SK-N-MC (cell line): Measurements from ENCODE around the gene YBEY.

Experiments used
- DNase-seq: peaks from one replicate; pipeline ENCODE4 v3.0.0-alpha.2; 2011; ENCODE audit warnings: low read depth, low spot score
- H3K27ac ChIP-seq: fragments of 200-600 bp; sonication (generic); 2 replicates; pipeline ENCODE4 v1.5.1; 2016; ENCODE audit warnings: mixed run types
- H3K36me3 ChIP-seq: fragments of 200-600 bp; sonication (generic); 2 replicates; pipeline ENCODE4 v1.6.1; 2017; ENCODE audit warnings: antibody characterized with exemption, low read length, mixed read lengths; ENCODE audit not compliant: insufficient read depth
- H3K4me3 ChIP-seq: fragments of 200-600 bp; sonication (generic); 2 replicates; pipeline ENCODE4 v1.5.1; 2016
- H3K9ac ChIP-seq: fragments of 200-600 bp; sonication (generic); 2 replicates; pipeline ENCODE4 v1.8.0; 2017; ENCODE audit warnings: mixed run types, mixed read lengths; ENCODE audit not compliant: insufficient read length
- H3K9me3 ChIP-seq: fragments of 200-600 bp; sonication (generic); 2 replicates; pipeline ENCODE4 v1.6.1; 2017; ENCODE audit warnings: low read depth, mild to moderate bottlenecking, antibody characterized with exemption, low read length, moderate library complexity, mixed read lengths
- EZH2 ChIP-seq: fragments of 200-600 bp; sonication (generic); IDR thresholded peaks from one replicate; pipeline ENCODE4 v1.6.1; 2017; ENCODE audit warnings: antibody characterized with exemption
- FOXP2 ChIP-seq: optimal IDR thresholded peaks from 2 replicates; pipeline ENCODE3; 2011; ENCODE audit warnings: mild to moderate bottlenecking, moderate library complexity; ENCODE audit not compliant: insufficient read depth; ENCODE audit errors: extremely low read length, control extremely low read depth
- POLR2AphosphoS5 ChIP-seq: IDR thresholded peaks from 2 replicates; pipeline ENCODE4 v1.6.1; 2012; ENCODE audit warnings: mild to moderate bottlenecking, low read depth, low read length, borderline replicate concordance

The YBEY gene

DNA sequence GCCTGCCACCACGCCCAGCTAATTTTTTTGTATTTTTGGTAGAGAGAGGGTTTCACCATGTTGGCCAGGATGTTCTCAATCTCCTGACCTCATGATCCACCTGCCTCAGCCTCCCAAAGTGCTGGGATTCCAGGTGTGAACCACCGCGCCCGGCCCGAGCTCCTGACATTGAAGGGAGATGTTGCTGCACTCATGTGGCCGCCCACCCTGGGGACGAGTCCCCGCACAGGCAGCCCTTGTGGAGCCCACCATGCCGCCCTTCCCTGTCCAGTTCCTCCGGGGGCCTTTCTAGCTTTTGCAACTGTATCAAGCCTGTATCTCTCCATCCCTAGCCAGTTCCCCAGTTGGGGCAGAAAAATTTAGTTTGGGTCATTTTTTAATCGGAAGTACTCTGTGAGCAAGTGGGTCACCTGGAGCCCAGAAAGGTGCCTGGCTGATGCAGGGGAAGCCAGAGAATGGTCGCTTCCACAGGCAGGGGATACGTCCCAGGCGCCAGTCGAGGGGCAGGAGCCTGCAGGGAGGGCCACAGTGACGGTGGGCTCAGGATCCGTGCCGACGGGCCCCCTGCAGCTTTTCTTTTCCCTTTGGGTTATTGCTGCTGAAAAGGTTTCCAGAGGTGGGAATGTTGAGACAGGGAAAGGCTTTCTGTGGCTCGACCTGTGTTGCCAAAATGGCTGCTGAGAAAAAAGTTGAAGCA is 58.2 kb downstream of the YBEY start:
- H3K36me3 ChIP-seq: peaks cover 47% of the 10 kb centered on the region
- no peak for TF ChIP-seq EZH2
- no peak for TF ChIP-seq POLR2AphosphoS5
- no peak for TF ChIP-seq FOXP2

DNA sequence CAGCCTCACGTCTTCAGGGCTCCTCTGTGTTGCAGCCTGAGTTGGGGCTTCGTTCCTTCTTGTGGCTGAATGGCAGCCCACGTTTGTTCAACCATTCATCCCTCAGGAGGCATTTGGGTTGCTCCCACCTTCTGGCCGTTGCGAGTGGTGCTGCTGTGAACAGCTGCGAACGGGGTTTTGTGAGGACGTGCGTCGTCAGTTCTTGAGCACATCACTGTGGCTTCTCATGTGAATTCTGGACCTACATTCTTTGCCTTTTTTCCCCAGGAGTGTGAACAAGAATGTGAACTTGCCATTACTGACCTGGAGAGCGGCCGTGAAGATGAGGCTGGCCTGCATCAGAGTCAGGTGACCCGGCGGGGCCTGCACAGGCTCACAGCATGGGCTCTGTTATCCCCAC is 59.7 kb downstream of the YBEY start:
- DNase-seq: no peak
- H3K36me3 ChIP-seq: peaks cover 49% of the 10 kb centered on the region
- no peaks in the 10 kb centered on the region for H3K9me3 ChIP-seq
- H3K27ac ChIP-seq: no peak overlapping the region
- no peak overlapping the region for H3K9ac ChIP-seq
- no peak overlapping the region for H3K4me3 ChIP-seq
- TF ChIP-seq EZH2 (no peak), POLR2AphosphoS5 (no peak), FOXP2 (no peak)

More for the DNA sequence above, 58.2 kb downstream of the YBEY start:
- Histone ChIP-seq H3K9me3 (no peaks in the 10 kb centered on the region), H3K27ac (no peak overlapping the region), H3K4me3 (no peak overlapping the region), H3K9ac (no peak overlapping the region)
- DNase-seq: no peak

DNA sequence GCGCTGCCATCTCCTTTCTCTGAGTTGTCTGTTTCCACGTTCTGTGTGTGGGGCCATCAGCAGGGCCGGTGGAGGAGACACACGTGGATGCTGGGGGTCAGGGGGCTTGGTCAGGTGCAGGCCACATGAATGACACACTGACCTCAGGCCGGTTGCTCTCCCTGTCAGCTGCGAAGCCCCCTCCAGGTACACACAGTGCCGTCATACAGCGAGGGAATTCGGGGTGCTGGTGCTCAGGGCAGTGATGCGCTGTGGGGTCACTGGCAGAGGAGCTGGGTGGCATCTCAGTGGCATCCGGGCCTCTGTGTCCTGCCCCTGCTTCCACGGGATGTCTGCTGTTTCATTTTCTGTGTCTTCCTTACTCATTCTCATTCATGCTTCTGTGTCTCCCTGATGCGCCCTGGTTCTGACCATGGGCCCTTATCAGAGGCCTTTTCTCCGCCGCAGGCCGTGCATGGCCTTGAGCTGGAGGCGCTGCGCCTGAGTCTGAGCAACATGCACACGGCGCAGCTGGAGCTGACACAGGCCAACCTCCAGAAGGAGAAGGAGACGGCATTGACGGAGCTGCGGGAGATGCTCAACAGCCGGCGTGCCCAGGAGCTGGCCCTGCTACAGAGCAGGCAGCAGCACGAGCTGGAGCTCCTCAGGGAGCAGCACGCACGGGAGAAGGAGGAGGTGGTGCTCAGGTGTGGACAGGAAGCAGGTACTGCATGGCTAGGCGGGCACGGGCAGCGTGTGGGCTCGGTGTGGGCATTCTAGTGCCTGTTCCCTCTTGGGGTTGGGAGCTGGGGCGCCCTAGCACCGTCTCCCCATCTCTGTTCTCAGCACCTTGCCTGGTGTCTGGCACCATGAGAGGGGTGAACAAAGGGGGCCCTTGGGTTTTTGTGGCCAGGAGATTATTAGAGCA is 60.4 kb downstream of the YBEY start:
- DNase-seq: no peak
- Histone ChIP-seq H3K9me3 (no peaks in the 10 kb centered on the region), H3K27ac (no peak overlapping the region), H3K36me3 (peaks cover 56% of the 10 kb centered on the region), H3K4me3 (no peak overlapping the region), H3K9ac (no peak overlapping the region)
- no peak for TF ChIP-seq EZH2
- TF ChIP-seq POLR2AphosphoS5: no peak
- TF ChIP-seq FOXP2: no peak

DNA sequence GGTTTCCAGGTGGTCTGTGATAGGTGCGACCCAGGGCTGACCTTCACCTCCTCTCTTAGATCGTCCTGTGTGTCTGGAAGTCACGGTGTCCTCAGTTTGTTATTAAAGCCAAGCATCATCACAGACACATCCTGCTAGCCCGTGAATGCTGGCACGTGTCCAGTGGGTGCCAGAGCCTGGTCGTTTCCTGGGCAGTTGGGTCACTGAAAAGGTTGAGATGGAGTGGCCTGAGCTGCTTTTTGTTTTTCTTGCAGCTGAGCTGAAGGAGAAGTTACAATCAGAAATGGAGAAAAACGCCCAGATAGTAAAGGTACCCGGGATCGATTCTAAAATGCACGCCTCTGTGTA is 61.0 kb downstream of the YBEY start:
- H3K9ac ChIP-seq: no peak overlapping the region
- no peak for DNase-seq
- H3K27ac ChIP-seq: no peak overlapping the region
- peaks cover 60% of the 10 kb centered on the region for H3K36me3 ChIP-seq
- no peaks in the 10 kb centered on the region for H3K9me3 ChIP-seq
- no peak for TF ChIP-seq FOXP2
- no peak for TF ChIP-seq POLR2AphosphoS5
- no peak for TF ChIP-seq EZH2
- H3K4me3 ChIP-seq: no peak overlapping the region
